ENCODE results near the gene MBD6. TPM values are rescaled to one million over a fixed set of nuclear protein-coding genes. Genes with fewer than 3 reads are reported as not detected.

Gene MBD6
- total and polyA plus RNA-seq, 2 of the 4 experiments (the other 2 are of a cell fraction), result 0.90 to 9.3 TPM

GRCh38 chr12:57528176-57528575, 5.6 kb downstream of the MBD6 start:
- Histone ChIP-seq H3K4me2 (ENCODE audit: low read depth, low read length) (no peak overlapping the region), H3K4me1 (ENCODE audit: control insufficient read depth, insufficient read depth, low read length) (peaks cover 9% of the 10 kb centered on the region), H2BK120ac (ENCODE audit: low read depth, low read length) (no peak overlapping the region), H2AFZ (replicated peaks; ENCODE audit: low read length, poor library complexity) (no peak overlapping the region), H3K4me3 (ENCODE audit: insufficient read depth, low read depth, low read length) (no peak overlapping the region), H3K14ac (replicated peaks; ENCODE audit: low read depth, low read length) (no peak overlapping the region), H2BK20ac (ENCODE audit: low read depth, low read length) (no peak overlapping the region), H4K8ac (ENCODE audit: low read depth in 2 of 2, low read length in 2 of 2) (no peak overlapping the region), H3K27me3 (ENCODE audit: control insufficient read depth, insufficient read depth, low read length) (no peaks in the 10 kb centered on the region), H2AK5ac (ENCODE audit: low read depth, low read length) (no peak overlapping the region), H4K5ac (ENCODE audit: low read depth, low read length) (no peak overlapping the region), H3K9me1 (ENCODE audit: insufficient read depth, low read length) (peaks cover 11% of the 10 kb centered on the region), H3K18ac (ENCODE audit: low read depth, low read length) (no peak overlapping the region), H4K91ac (ENCODE audit: insufficient read depth, low read depth, low read length) (no peak overlapping the region), H2BK15ac (ENCODE audit: low read depth, low read length) (no peak overlapping the region), H2BK5ac (ENCODE audit: low read depth, low read length, poor library complexity, severe bottlenecking) (no peak overlapping the region), H3K79me1 (ENCODE audit: low read depth in 1 of 2, low read length in 2 of 2) (peaks cover 17 to 58% of the 10 kb centered on the region in 2 experiments), H4K20me1 (ENCODE audit: insufficient read depth, low read length) (peaks cover 24% of the 10 kb centered on the region), H3K23ac (ENCODE audit: low read depth, low read length) (no peak overlapping the region), H3K36me3 (ENCODE audit: control insufficient read depth, insufficient read depth, low read length) (peaks cover 77% of the 10 kb centered on the region), H3K9ac (ENCODE audit: low read depth, low read length) (no peak overlapping the region), H3K56ac (ENCODE audit: extremely low read depth, insufficient read depth, low read length) (no peak overlapping the region), H3K9me3 (ENCODE audit: control insufficient read depth, insufficient read depth, low read length) (no peaks in the 10 kb centered on the region), H2AK9ac (replicated peaks; ENCODE audit: low read depth, low read length, poor library complexity) (no peak overlapping the region), H3K27ac (ENCODE audit: insufficient read depth, low read length) (no peak overlapping the region), H3K4ac (ENCODE audit: low read depth, low read length) (no peak overlapping the region)
- intact Hi-C loops (cut with micrococcal nuclease), result no loop called here
- no CpG with 5 or more reads among the region's 12 CpGs for WGBS, 2 experiments (ENCODE audit: extremely low coverage in 2 of 2, insufficient read length in 1 of 2)
- in situ Hi-C loops (cut with MboI; ENCODE audit: low sequenced_read_pairs), result no loop called here
- ChIA-PET CTCF (no interaction called here), POLR2A (ENCODE audit: unreplicated experiment) (no interaction called here)
- BruUV-seq (replicated peaks), result no TSS peak
- dilution Hi-C loops (cut with HindIII; ENCODE audit: low sequenced_read_pairs, unreplicated experiment), result no loop called here
- TF ChIP-seq MAZ (IDR thresholded peaks at IDR 0.05; ENCODE audit: borderline replicate concordance, low read depth, low read length) (no peak), CEBPB (IDR thresholded peaks at IDR 0.05; ENCODE audit: low read depth, low read length) (no peak), SMC3 (IDR thresholded peaks at IDR 0.05; ENCODE audit: low read depth, low read length) (no peak), USF2 (IDR thresholded peaks at IDR 0.05; ENCODE audit: low read depth, low read length) (no peak), MXI1 (IDR thresholded peaks at IDR 0.05; ENCODE audit: borderline replicate concordance, low read depth, low read length) (no peak), NFE2L2 (IDR thresholded peaks at IDR 0.05; ENCODE audit: low read depth, low read length) (no peak)
- TF ChIP-seq, protein P1, sequence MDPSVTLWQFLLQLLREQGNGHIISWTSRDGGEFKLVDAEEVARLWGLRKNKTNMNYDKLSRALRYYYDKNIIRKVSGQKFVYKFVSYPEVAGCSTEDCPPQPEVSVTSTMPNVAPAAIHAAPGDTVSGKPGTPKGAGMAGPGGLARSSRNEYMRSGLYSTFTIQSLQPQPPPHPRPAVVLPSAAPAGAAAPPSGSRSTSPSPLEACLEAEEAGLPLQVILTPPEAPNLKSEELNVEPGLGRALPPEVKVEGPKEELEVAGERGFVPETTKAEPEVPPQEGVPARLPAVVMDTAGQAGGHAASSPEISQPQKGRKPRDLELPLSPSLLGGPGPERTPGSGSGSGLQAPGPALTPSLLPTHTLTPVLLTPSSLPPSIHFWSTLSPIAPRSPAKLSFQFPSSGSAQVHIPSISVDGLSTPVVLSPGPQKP (IDR thresholded peaks at IDR 0.05; ENCODE audit: borderline replicate concordance, low read depth, low read length), result no peak
- ATAC-seq (ENCODE audit: low read depth), result no peak
- DNase-seq, result no peak
